Mucosa of stomach (tissue), 1 donor: Measurements from ENCODE around the gene WDR73.
"Not testable (repeated sequence)": the region's sequence is repeated elsewhere in the genome, so short reads cannot be mapped to it uniquely, and the experiment has no call there.

Experiments used
- H3K27me3 ChIP-seq: one replicate; pipeline ENCODE4 v1.7.0; 2013; ENCODE audit warnings: mild to moderate bottlenecking, low read length; ENCODE audit not compliant: control insufficient read depth, insufficient read depth
- H3K36me3 ChIP-seq: one replicate; pipeline ENCODE4 v1.7.0; 2013; ENCODE audit warnings: low read length; ENCODE audit not compliant: control insufficient read depth, insufficient read depth
- H3K4me1 ChIP-seq: one replicate; pipeline ENCODE4 v1.7.0; 2013; ENCODE audit warnings: mild to moderate bottlenecking, low read length; ENCODE audit not compliant: control insufficient read depth, insufficient read depth
- H3K4me3 ChIP-seq: one replicate; pipeline ENCODE4 v1.7.0; 2013; ENCODE audit warnings: low read length
- H3K9ac ChIP-seq: one replicate; pipeline ENCODE4 v1.7.0; 2013; ENCODE audit warnings: mild to moderate bottlenecking, low read length, moderate library complexity
- H3K9me3 ChIP-seq: one replicate; pipeline ENCODE4 v1.7.0; 2013; ENCODE audit warnings: mild to moderate bottlenecking, low read length, moderate library complexity; ENCODE audit not compliant: control insufficient read depth
- donor health status: Pancreatic carcinoma.

WDR73 gene

GRCh38 chr15:84653910-84654688 lies at the start of gene WDR73:
WDR73 (minus strand) TSS chr15:84654283; CDS start chr15:84654274, 9 bp downstream.
- Histone ChIP-seq H3K36me3 (peaks cover 4% of the 10 kb centered on the region), H3K9ac (peak within 1 kb of the TSS; percentile 76), H3K4me3 (peak within 1 kb of the TSS; percentile 81), H3K4me1 (peaks cover 33% of the 10 kb centered on the region), H3K27me3 (no peaks in the 10 kb centered on the region), H3K9me3 (no peaks in the 10 kb centered on the region)

DNA sequence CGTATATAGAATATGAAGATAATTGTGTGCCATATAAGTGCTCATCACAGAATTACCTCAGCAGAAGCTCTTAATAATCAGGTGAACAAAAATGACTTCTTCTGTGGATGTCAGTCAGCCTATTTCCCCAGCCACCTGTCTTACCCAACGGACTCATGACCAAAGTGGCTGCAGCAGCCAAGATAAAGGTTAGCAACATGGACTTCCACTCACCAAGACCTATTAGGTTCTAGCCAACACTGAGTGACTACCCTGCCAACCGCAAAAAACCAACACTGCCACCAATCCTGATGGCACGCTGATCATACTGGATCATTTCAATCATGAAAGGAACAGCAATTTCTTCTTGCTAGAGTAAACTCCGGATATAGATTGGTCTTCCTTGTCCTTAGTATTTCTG lies 49.7 kb upstream of the WDR73 start:
- Histone ChIP-seq H3K9ac (no peak overlapping the region), H3K4me3 (no peak overlapping the region), H3K27me3 (no peaks in the 10 kb centered on the region), H3K9me3 (no peaks in the 10 kb centered on the region), H3K4me1 (no peaks in the 10 kb centered on the region), H3K36me3 (no peaks in the 10 kb centered on the region)

DNA sequence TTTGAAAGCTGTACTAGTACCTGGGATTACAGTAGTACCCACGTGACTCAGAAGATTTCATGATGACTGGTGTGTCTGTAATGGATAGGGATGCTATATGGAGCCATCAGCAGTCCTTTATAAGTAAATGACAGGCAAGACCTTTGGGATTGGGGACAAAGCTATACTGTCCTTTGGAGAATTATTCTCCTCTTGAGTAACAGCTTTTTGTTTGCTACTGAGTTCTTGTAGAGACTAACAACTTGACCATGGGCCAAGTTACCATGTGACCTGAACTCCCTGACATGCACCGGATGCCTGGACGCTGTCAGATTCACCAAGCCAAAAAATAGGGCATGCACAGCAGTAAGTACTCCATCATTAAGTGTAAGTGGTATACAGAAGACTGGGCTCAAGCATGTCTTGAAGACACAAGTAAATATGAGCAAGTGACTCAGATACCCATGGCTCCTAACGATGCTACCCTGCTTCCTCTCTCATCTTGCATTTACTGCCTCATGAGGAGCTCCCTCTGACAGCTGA lies 48.9 kb upstream of the WDR73 start:
- Histone ChIP-seq H3K9me3 (no peaks in the 10 kb centered on the region), H3K4me1 (no peaks in the 10 kb centered on the region), H3K36me3 (no peaks in the 10 kb centered on the region), H3K27me3 (no peaks in the 10 kb centered on the region), H3K4me3 (no peak overlapping the region), H3K9ac (no peak overlapping the region)

- no peaks in the 10 kb centered on the region for H3K4me1 ChIP-seq
- no peaks in the 10 kb centered on the region for H3K27me3 ChIP-seq
- no peaks in the 10 kb centered on the region for H3K9me3 ChIP-seq
- H3K36me3 ChIP-seq: no peaks in the 10 kb centered on the region
- H3K9ac ChIP-seq: no peak overlapping the region
- H3K4me3 ChIP-seq: no peak overlapping the region
Measured at GRCh38 chr15:84699538-84700191, 45.6 kb upstream of the WDR73 start.

DNA sequence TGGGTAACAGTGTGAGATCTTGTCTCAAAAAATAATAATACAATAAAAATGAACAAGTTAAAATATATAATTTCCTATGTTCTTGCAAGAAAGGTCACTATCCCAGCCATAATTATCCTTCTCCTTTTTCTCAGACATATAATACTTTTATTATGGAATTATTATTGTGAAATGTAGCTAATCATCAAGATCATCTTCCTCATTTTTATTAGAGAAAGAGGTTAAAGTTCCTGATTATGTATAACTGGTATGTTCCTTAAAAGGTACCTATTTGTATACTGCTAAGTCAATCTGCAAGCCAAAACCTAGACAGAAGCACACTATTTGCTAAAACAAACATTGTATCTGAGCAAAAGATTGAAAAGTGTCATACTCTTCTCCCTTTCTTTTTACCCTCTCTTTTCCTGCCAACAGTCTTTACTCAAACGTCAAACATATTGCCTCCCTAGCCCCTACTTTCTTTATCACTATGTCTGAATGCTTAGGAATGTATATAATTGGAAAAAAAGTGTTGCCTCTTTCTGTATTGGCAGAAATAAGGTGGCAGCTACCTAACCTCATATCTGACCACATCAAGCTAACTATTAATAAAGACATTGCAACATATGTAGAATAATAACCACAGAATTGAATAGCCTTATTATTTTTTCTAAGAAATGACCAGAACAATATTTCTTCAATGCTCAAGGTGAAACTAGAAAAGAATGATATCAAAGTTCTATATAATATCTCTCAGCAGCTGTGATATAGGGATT lies 43.3 kb upstream of the WDR73 start:
- Histone ChIP-seq H3K9me3 (no peaks in the 10 kb centered on the region), H3K36me3 (no peaks in the 10 kb centered on the region), H3K4me1 (no peaks in the 10 kb centered on the region), H3K27me3 (no peaks in the 10 kb centered on the region), H3K4me3 (no peak overlapping the region), H3K9ac (no peak overlapping the region)

DNA sequence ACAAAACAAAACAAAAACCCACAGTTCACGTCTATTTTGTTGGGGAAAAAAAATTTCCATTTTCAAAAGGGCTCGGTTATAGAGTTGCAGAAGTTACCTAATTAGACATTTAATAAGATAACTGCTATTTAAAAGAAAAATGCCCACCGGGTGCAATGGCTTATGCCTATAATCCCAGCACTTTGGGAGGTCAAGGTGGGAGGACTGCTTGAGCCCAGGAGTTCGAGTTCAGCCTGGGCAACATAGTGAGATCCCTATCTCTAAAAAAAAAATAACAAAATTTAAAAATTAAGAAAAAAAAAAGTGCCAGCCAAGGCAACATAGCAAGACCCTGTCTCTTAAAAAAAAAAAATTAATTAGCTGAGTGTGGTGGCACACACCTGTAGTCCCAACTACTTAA lies 42.7 kb upstream of the WDR73 start:
- no peaks in the 10 kb centered on the region for H3K36me3 ChIP-seq
- H3K9ac ChIP-seq: no peak overlapping the region
- H3K4me1 ChIP-seq: no peaks in the 10 kb centered on the region
- H3K27me3 ChIP-seq: no peaks in the 10 kb centered on the region
- H3K4me3 ChIP-seq: no peak overlapping the region
- H3K9me3 ChIP-seq: no peaks in the 10 kb centered on the region

GRCh38 chr15:84690342-84690741 lies 36.3 kb upstream of the WDR73 start:
- H3K36me3 ChIP-seq: no peaks in the 10 kb centered on the region
- H3K4me1 ChIP-seq: no peaks in the 10 kb centered on the region
- no peaks in the 10 kb centered on the region for H3K27me3 ChIP-seq
- H3K9me3 ChIP-seq: no peaks in the 10 kb centered on the region
- no peak overlapping the region for H3K9ac ChIP-seq
- H3K4me3 ChIP-seq: no peak overlapping the region

- no peaks in the 10 kb centered on the region for H3K9me3 ChIP-seq
- H3K36me3 ChIP-seq: no peaks in the 10 kb centered on the region
Measured at GRCh38 chr15:84689858-84690257, 35.8 kb upstream of the WDR73 start.

GRCh38 chr15:84686446-84686845 lies 32.4 kb upstream of the WDR73 start:
- not testable (repeated sequence) for H3K27me3 ChIP-seq, H3K9ac ChIP-seq, H3K36me3 ChIP-seq, H3K4me1 ChIP-seq, H3K9me3 ChIP-seq, H3K4me3 ChIP-seq

More at GRCh38 chr15:84689858-84690257, 35.8 kb upstream of the WDR73 start:
- no peaks in the 10 kb centered on the region for H3K4me1 ChIP-seq
- no peak overlapping the region for H3K4me3 ChIP-seq
- no peaks in the 10 kb centered on the region for H3K27me3 ChIP-seq
- H3K9ac ChIP-seq: no peak overlapping the region

DNA sequence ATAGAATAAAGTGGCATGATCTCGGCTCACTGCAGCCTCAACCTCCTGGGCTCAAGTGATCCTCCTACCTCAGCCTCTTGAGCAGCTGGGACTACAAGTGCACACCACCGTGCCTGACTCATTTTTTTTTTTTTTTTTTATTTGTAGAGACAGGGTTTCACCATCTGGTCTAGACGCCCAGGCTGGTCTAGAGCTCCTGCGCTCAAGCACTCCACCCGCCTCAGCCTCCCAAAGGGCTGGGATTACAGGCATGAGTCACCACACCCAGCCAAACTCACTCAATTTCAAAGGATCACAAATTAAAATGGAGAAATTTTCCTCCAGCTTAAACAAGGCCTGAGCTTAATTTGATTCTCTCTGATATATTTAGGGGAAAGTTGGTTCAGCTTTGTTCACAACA lies 31.2 kb upstream of the WDR73 start:
- Histone ChIP-seq H3K36me3 (no peaks in the 10 kb centered on the region), H3K9ac (no peak overlapping the region), H3K27me3 (no peaks in the 10 kb centered on the region)

GRCh38 chr15:84684092-84684491 lies 30.0 kb upstream of the WDR73 start:
- H3K36me3 ChIP-seq: peaks cover 5% of the 10 kb centered on the region
- no peak overlapping the region for H3K9ac ChIP-seq
- H3K4me3 ChIP-seq: no peak overlapping the region
- H3K4me1 ChIP-seq: no peaks in the 10 kb centered on the region
- H3K27me3 ChIP-seq: no peaks in the 10 kb centered on the region
- H3K9me3 ChIP-seq: no peaks in the 10 kb centered on the region

More for the DNA sequence above, 31.2 kb upstream of the WDR73 start:
- Histone ChIP-seq H3K4me1 (no peaks in the 10 kb centered on the region), H3K4me3 (no peak overlapping the region), H3K9me3 (no peaks in the 10 kb centered on the region)

GRCh38 chr15:84681831-84682230 lies 27.7 kb upstream of the WDR73 start:
- no peak overlapping the region for H3K4me3 ChIP-seq
- no peak overlapping the region for H3K9ac ChIP-seq
- H3K9me3 ChIP-seq: no peaks in the 10 kb centered on the region
- H3K27me3 ChIP-seq: no peaks in the 10 kb centered on the region
- H3K4me1 ChIP-seq: no peaks in the 10 kb centered on the region
- peaks cover 6% of the 10 kb centered on the region for H3K36me3 ChIP-seq
